GM12878 (cell line): ENCODE measurements around the gene ANO6.

Experiments
- EZH2 ChIP-seq: IDR thresholded peaks from 2 replicates; pipeline ENCODE4 v1.6.1; 2012; ENCODE audit warnings: low read depth, mild to moderate bottlenecking, control low read depth, inconsistent platforms, low read length, borderline replicate concordance; ENCODE audit not compliant: control insufficient read depth
- FOS ChIP-seq: IDR thresholded peaks from 3 replicates; pipeline ENCODE4 v1.6.1; 2011; ENCODE audit warnings: borderline replicate concordance; ENCODE audit not compliant: insufficient read length; ENCODE audit errors: extremely low read depth
- HCFC1 ChIP-seq: fragments of 150-350 bp; IDR thresholded peaks from 2 replicates; pipeline ENCODE4 v1.6.1; 2014; ENCODE audit warnings: low read length
- POLR2AphosphoS5 ChIP-seq: IDR thresholded peaks from 2 replicates; pipeline ENCODE4 v1.6.1; 2011; ENCODE audit warnings: mild to moderate bottlenecking, low read length, inconsistent platforms
- REST ChIP-seq: IDR thresholded peaks from 2 replicates; pipeline ENCODE4 v1.6.1; 2012; ENCODE audit warnings: mild to moderate bottlenecking, low read depth, low read length
- SRF ChIP-seq, 2 experiments: IDR thresholded peaks; 2 replicates each; pipeline ENCODE4 v1.6.1; 2011; ENCODE audit warnings: low read depth in 2 of 2, low read length in 2 of 2, mild to moderate bottlenecking in 1 of 2, moderate library complexity in 1 of 2
- YY1 ChIP-seq: IDR thresholded peaks from 2 replicates; pipeline ENCODE4 v1.6.1; 2011; ENCODE audit warnings: low read depth, mild to moderate bottlenecking, low read length
- TF ChIP-seq, protein P1 (sequence below): fragments of 450-650 bp; IDR thresholded peaks from 2 replicates; pipeline ENCODE4 v1.6.1; 2016; ENCODE audit warnings: mild to moderate bottlenecking, moderate library complexity, borderline replicate concordance
- TF ChIP-seq, protein P2 (sequence below), 3 experiments: IDR thresholded peaks in 2 of 3; conservative IDR thresholded peaks in 1 of 3; 2 replicates each; pipeline ENCODE4 v1.5.1; 2011; ENCODE audit warnings: low read depth in 3 of 3, low read length in 3 of 3, mild to moderate bottlenecking in 3 of 3, control low read depth in 2 of 3, moderate library complexity in 2 of 3, inconsistent platforms in 1 of 3, mixed read lengths in 1 of 3; ENCODE audit not compliant: control insufficient read depth in 2 of 3, insufficient read depth in 1 of 3; ENCODE audit errors: extremely low read depth in 1 of 3
- TF ChIP-seq, protein P3 (sequence below): IDR thresholded peaks from 2 replicates; pipeline ENCODE4 v1.6.1; 2011; ENCODE audit warnings: borderline replicate concordance, low read depth, mild to moderate bottlenecking, moderate library complexity, mixed read lengths, low read length; ENCODE audit not compliant: insufficient read depth; ENCODE audit errors: extremely low read length
- TF ChIP-seq, protein P4 (sequence below): IDR thresholded peaks from 2 replicates; pipeline ENCODE4 v1.6.1; 2012; ENCODE audit warnings: low read depth, low read length, improper control_type of control experiment

DNA sequence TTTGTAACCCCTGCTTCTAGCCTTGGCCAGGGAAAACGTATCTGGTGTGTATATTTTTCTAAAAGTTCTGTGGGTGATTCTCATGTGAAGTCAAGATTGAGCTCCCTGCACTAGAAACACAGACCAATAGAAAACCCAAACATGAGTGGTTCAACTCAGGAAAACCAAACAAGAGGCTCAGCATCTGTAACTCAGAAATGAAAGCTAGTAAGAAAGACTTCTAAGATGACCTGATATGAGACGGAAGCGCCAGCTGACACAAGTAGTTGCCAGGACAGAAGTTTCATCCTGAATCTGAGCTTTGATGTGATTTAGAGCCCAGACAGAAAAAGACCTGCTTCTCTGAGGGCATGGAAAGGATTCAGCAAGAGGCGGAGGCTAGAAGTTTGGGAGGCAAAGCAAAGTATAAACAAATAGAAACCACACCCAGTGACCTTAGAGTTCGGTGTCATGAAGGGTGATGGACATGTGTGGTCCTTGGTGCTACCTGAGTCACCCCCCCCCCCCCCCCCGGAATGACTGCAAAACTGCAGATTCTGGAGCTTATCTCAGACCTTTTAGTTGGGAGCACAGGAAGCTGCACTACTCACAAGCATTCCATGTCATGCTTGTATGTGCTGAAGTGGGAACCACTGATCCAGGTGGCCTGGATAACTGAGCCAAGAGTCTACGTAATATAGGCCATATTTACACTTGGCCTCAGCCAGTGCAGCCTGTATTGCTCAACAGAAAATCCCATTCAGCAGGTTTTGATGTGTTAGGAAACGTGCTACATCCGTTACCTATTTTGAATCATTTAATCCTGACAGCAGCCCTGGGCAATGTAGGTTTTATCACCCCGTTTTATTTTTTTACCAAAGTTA lies 191.3 kb downstream of the ANO6 start:
- TF ChIP-seq, protein P1, sequence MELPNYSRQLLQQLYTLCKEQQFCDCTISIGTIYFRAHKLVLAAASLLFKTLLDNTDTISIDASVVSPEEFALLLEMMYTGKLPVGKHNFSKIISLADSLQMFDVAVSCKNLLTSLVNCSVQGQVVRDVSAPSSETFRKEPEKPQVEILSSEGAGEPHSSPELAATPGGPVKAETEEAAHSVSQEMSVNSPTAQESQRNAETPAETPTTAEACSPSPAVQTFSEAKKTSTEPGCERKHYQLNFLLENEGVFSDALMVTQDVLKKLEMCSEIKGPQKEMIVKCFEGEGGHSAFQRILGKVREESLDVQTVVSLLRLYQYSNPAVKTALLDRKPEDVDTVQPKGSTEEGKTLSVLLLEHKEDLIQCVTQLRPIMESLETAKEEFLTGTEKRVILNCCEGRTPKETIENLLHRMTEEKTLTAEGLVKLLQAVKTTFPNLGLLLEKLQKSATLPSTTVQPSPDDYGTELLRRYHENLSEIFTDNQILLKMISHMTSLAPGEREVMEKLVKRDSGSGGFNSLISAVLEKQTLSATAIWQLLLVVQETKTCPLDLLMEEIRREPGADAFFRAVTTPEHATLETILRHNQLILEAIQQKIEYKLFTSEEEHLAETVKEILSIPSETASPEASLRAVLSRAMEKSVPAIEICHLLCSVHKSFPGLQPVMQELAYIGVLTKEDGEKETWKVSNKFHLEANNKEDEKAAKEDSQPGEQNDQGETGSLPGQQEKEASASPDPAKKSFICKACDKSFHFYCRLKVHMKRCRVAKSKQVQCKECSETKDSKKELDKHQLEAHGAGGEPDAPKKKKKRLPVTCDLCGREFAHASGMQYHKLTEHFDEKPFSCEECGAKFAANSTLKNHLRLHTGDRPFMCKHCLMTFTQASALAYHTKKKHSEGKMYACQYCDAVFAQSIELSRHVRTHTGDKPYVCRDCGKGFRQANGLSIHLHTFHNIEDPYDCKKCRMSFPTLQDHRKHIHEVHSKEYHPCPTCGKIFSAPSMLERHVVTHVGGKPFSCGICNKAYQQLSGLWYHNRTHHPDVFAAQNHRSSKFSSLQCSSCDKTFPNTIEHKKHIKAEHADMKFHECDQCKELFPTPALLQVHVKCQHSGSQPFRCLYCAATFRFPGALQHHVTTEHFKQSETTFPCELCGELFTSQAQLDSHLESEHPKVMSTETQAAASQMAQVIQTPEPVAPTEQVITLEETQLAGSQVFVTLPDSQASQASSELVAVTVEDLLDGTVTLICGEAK = no peak
- TF ChIP-seq, protein P2, sequence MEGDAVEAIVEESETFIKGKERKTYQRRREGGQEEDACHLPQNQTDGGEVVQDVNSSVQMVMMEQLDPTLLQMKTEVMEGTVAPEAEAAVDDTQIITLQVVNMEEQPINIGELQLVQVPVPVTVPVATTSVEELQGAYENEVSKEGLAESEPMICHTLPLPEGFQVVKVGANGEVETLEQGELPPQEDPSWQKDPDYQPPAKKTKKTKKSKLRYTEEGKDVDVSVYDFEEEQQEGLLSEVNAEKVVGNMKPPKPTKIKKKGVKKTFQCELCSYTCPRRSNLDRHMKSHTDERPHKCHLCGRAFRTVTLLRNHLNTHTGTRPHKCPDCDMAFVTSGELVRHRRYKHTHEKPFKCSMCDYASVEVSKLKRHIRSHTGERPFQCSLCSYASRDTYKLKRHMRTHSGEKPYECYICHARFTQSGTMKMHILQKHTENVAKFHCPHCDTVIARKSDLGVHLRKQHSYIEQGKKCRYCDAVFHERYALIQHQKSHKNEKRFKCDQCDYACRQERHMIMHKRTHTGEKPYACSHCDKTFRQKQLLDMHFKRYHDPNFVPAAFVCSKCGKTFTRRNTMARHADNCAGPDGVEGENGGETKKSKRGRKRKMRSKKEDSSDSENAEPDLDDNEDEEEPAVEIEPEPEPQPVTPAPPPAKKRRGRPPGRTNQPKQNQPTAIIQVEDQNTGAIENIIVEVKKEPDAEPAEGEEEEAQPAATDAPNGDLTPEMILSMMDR (IDR thresholded peaks at IDR 0.05 in 2 of 3, conservative IDR thresholded peaks at IDR 0.05 in 1 of 3; ENCODE audit: control insufficient read depth in 2 of 3, extremely low read depth in 1 of 3, insufficient read depth in 1 of 3, low read depth in 3 of 3, low read length in 3 of 3) = no peak
- TF ChIP-seq YY1 (no peak), FOS (no peak), SRF (IDR thresholded peaks at IDR 0.05; ENCODE audit: low read depth in 2 of 2, low read length in 2 of 2) (no peak), POLR2AphosphoS5 (no peak), HCFC1 (no peak), REST (no peak), EZH2 (no peak)
- TF ChIP-seq, protein P3, sequence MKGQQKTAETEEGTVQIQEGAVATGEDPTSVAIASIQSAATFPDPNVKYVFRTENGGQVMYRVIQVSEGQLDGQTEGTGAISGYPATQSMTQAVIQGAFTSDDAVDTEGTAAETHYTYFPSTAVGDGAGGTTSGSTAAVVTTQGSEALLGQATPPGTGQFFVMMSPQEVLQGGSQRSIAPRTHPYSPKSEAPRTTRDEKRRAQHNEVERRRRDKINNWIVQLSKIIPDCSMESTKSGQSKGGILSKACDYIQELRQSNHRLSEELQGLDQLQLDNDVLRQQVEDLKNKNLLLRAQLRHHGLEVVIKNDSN = no peak
- TF ChIP-seq, protein P4, sequence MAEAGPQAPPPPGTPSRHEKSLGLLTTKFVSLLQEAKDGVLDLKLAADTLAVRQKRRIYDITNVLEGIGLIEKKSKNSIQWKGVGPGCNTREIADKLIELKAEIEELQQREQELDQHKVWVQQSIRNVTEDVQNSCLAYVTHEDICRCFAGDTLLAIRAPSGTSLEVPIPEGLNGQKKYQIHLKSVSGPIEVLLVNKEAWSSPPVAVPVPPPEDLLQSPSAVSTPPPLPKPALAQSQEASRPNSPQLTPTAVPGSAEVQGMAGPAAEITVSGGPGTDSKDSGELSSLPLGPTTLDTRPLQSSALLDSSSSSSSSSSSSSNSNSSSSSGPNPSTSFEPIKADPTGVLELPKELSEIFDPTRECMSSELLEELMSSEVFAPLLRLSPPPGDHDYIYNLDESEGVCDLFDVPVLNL = no peak
